Measurements from ENCODE around the gene ZNF474. TPM values are rescaled to one million over a fixed set of nuclear protein-coding genes. Genes with fewer than 3 reads are reported as not detected.

ZNF474 gene
- total RNA-seq, 6 donors from 2014 or later = 0.40 to 15.7 (median 2.4) TPM

DNA sequence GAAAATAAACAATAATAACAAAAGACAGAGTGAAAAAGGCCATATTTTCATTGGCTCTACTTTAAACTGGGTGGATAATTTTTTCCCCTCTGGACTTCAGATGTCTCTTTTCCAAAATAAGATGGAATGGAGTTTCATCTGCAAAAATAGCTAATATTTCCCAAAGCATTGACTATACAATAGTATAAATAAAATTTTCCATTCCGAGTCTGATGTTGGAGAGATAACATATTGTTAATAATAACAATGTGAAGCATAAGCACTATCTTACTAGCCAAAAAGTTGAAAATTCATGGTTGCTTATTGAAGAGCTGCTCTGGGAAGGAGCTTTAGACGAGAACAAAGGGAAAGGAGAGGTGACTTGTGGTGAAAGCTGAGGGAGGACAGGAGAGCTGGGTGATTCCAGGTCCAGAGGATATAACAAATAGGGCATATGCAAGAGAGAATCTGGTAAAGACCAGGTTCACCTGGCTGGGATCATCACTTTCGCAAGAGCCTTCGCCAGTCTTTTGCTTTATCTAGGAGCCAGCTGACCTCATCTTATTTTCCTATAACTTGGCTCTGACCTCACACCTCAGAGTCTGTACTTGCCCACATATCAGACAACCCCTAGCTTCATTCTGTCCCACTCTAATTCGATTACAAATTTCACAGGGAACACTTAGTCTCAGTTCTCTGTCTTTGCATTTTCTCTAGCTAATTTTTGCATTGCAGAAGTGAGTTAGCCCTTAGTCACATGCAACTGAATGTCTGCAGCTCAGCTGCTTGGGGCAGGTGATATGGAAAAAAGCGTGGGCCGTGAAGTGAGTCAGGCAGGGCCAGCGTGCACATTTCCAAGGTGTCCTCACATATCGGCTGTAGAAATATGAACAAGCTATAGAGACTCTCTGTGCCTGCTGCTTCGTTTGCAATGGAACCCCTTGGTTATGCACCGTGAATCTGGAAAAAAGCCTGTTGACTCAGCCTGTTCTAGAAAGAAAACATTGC, 7.6 kb upstream of the ZNF474 start:
- DNase-seq (no peak), ATAC-seq (ENCODE audit: low FRiP score in 2 of 2) (no peak)
- 89 to 91% methylated on average over 11 of the region's 11 CpGs for WGBS, 2 donors
- TF ChIP-seq POLR2A (IDR thresholded peaks at IDR 0.05) = no peak
- Histone ChIP-seq H3K9me3 (no peaks in the 10 kb centered on the region), H3K4me3 (no peak overlapping the region), H3K27ac (no peak overlapping the region), H3K4me1 (no peaks in the 10 kb centered on the region), H3K27me3 (no peaks in the 10 kb centered on the region), H3K36me3 (no peaks in the 10 kb centered on the region)

- Histone ChIP-seq H3K9me3 (no peaks in the 10 kb centered on the region), H3K27me3 (no peaks in the 10 kb centered on the region), H3K27ac (no peak overlapping the region), H3K4me3 (no peak overlapping the region), H3K36me3 (no peaks in the 10 kb centered on the region), H3K4me1 (no peaks in the 10 kb centered on the region)
- ATAC-seq (ENCODE audit: low FRiP score in 2 of 2) (no peak), DNase-seq (no peak)
- 87 to 89% methylated on average over 2 of the region's 2 CpGs for WGBS, 2 donors
- no peak for TF ChIP-seq CTCF (IDR thresholded peaks at IDR 0.05)
Observed at GRCh38 chr5:122124766-122125165, 4.6 kb upstream of the ZNF474 start.

DNA sequence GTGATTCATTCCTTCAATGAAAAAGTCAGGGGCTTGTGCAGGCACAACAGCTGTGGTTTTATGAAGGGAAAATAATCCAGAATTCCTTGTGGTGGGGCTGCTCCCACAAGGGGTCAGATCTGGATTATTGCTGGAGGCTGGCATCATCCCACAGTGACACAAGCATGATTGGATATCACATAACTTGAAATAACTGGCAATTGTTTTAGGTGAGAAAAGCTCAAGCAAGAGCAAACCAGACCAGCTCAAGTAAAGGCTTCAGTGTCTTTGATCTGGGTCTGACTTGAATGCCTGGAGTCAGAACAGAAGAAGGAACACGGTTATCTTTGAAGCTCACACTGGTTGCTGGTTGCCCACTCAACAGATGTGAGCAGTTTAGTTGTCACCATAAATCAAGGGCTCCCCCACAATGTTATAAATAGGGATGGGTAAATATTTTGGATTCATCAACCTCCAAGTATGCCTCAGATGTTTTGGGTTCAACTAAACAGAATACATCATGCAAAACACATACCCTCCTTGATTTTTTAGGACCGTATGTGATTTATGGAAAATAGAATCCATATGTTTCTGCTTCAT, 3.1 kb upstream of the ZNF474 start:
- DNase-seq (no peak), ATAC-seq (ENCODE audit: low FRiP score in 2 of 2) (no peak)
- Histone ChIP-seq H3K4me1 (no peaks in the 10 kb centered on the region), H3K27ac (no peak overlapping the region), H3K9me3 (no peaks in the 10 kb centered on the region), H3K36me3 (no peaks in the 10 kb centered on the region), H3K27me3 (no peaks in the 10 kb centered on the region), H3K4me3 (no peak overlapping the region)
- WGBS, 2 donors = 53 to 69% methylated on average over 2 of the region's 2 CpGs
- no peak for TF ChIP-seq POLR2AphosphoS5 (IDR thresholded peaks at IDR 0.05)

GRCh38 chr5:122126756-122127321, 2.5 kb upstream of the ZNF474 start:
- 68% methylated on average over 10 of the region's 10 CpGs for WGBS, 2 donors
- Histone ChIP-seq H3K4me1 (no peaks in the 10 kb centered on the region), H3K27ac (no peak overlapping the region), H3K4me3 (no peak overlapping the region), H3K36me3 (no peaks in the 10 kb centered on the region), H3K27me3 (no peaks in the 10 kb centered on the region), H3K9me3 (no peaks in the 10 kb centered on the region)
- DNase-seq = no peak
- ATAC-seq (ENCODE audit: low FRiP score in 2 of 2) = peak in 1 of 2 donors; percentile 40
- no peak for TF ChIP-seq CTCF (IDR thresholded peaks at IDR 0.05)
- no peak for TF ChIP-seq POLR2AphosphoS5 (IDR thresholded peaks at IDR 0.05)
- TF ChIP-seq POLR2A (IDR thresholded peaks at IDR 0.05) = no peak
- TF ChIP-seq EP300 (IDR thresholded peaks at IDR 0.05) = no peak

DNA sequence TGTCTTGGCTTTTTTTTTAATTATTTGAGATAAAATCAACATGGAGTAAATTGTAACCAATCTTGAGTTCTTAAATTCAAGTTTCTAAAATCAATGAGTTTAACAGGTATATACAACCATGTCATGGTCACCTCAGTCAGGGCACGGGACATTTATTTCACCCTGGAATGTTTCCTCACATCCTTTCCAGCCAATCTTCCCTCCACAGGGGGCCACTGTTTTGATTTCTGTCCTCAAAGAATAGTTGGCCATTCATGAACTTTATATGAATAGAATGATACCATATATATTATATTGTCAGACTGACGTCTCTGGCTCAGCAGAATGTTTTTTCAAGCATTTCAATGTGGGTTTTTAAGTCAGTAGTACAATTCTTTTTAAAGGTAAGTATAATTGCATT, 806 bp downstream of the ZNF474 start:
- no peak for TF ChIP-seq EP300 (IDR thresholded peaks at IDR 0.05)
- no peak for TF ChIP-seq POLR2A (IDR thresholded peaks at IDR 0.05)
- TF ChIP-seq CTCF (IDR thresholded peaks at IDR 0.05) = no peak
- TF ChIP-seq POLR2AphosphoS5 (IDR thresholded peaks at IDR 0.05) = no peak
- ATAC-seq (ENCODE audit: low FRiP score in 2 of 2) = no peak

More for the DNA sequence above, 806 bp downstream of the ZNF474 start:
- Histone ChIP-seq H3K9me3 (no peaks in the 10 kb centered on the region), H3K27ac (no peak overlapping the region), H3K4me3 (no peak overlapping the region), H3K4me1 (no peaks in the 10 kb centered on the region), H3K27me3 (no peaks in the 10 kb centered on the region), H3K36me3 (no peaks in the 10 kb centered on the region)
- no peak for DNase-seq
- WGBS, 2 donors = 79 to 80% methylated on average over 2 of the region's 2 CpGs

All from upper lobe of left lung (tissue), 6 donors.